OCI-LY1 (cell line): ENCODE data around the gene NOVA1.

Experiments used
- H2AFZ ChIP-seq: fragments of 200-600 bp; sonication (generic), shearing (Covaris generic); 2 replicates; pipeline ENCODE4 v1.6.0; 2014; ENCODE audit warnings: antibody characterized with exemption, mild to moderate bottlenecking, low read length
- H3F3A ChIP-seq: fragments of 200-600 bp; sonication (generic), shearing (Covaris generic); 2 replicates; pipeline ENCODE4 v1.6.0; 2014; ENCODE audit warnings: mild to moderate bottlenecking, antibody characterized with exemption, low read length, moderate library complexity; ENCODE audit not compliant: insufficient read depth
- H3K27ac ChIP-seq: fragments of 200-600 bp; sonication (generic); 2 replicates; pipeline ENCODE4 v1.5.1; 2014; ENCODE audit warnings: low read length, mixed run types, mild to moderate bottlenecking, low read depth; ENCODE audit not compliant: poor library complexity, severe bottlenecking
- H3K27me3 ChIP-seq: fragments of 200-600 bp; sonication (generic); 2 replicates; pipeline ENCODE4 v1.6.0; 2014; ENCODE audit warnings: antibody characterized with exemption, mild to moderate bottlenecking, low read length, moderate library complexity; ENCODE audit not compliant: insufficient read depth
- H3K36me3 ChIP-seq: fragments of 200-600 bp; sonication (generic); 2 replicates; pipeline ENCODE4 v1.6.1; 2014; ENCODE audit warnings: mild to moderate bottlenecking, antibody characterized with exemption, low read length, moderate library complexity, mixed read lengths; ENCODE audit not compliant: insufficient read depth
- H3K4me1 ChIP-seq: fragments of 200-600 bp; sonication (generic); 2 replicates; pipeline ENCODE4 v1.5.1; 2014; ENCODE audit warnings: mild to moderate bottlenecking, low read length, moderate library complexity; ENCODE audit not compliant: insufficient read depth, severe bottlenecking
- H3K4me2 ChIP-seq: fragments of 200-600 bp; sonication (generic), shearing (Covaris generic); 2 replicates; pipeline ENCODE4 v1.6.1; 2014; ENCODE audit warnings: low read length
- H3K4me3 ChIP-seq: fragments of 200-600 bp; sonication (generic); 2 replicates; pipeline ENCODE4 v1.5.1; 2014; ENCODE audit warnings: low read length, low read depth, mild to moderate bottlenecking, mixed read lengths; ENCODE audit not compliant: poor library complexity, severe bottlenecking
- H3K79me2 ChIP-seq: fragments of 200-600 bp; shearing (Covaris generic); 2 replicates; pipeline ENCODE4 v1.6.1; 2016; ENCODE audit warnings: mixed run types, low read length, mixed read lengths; ENCODE audit not compliant: insufficient read depth
- H3K9ac ChIP-seq: fragments of 200-600 bp; sonication (generic), shearing (Covaris generic); 2 replicates; pipeline ENCODE4 v1.6.1; 2014; ENCODE audit warnings: mild to moderate bottlenecking, low read length, mixed read lengths
- H3K9me2 ChIP-seq: fragments of 200-600 bp; sonication (generic), shearing (Covaris generic); 2 replicates; pipeline ENCODE4 v1.6.1; 2014; ENCODE audit warnings: low read depth, mild to moderate bottlenecking, low read length, mixed read lengths
- H3K9me3 ChIP-seq: fragments of 200-600 bp; shearing (Covaris generic); 2 replicates; pipeline ENCODE4 v1.6.1; 2014; ENCODE audit warnings: low read length, mixed read lengths
- H4K20me1 ChIP-seq: fragments of 200-600 bp; sonication (generic), shearing (Covaris generic); 2 replicates; pipeline ENCODE4 v1.6.0; 2016; ENCODE audit warnings: mild to moderate bottlenecking, low read length; ENCODE audit not compliant: insufficient read depth
- EZH2 ChIP-seq: fragments of 200-600 bp; sonication (generic), shearing (Covaris generic); IDR thresholded peaks from 2 replicates; pipeline ENCODE4 v1.8.0; 2017; ENCODE audit warnings: borderline replicate concordance, mixed run types, mild to moderate bottlenecking, antibody characterized with exemption, low read length, moderate library complexity, mixed read lengths
- TF ChIP-seq, protein P1 (sequence below): fragments of 200-600 bp; sonication (generic), shearing (Covaris generic); IDR thresholded peaks from 2 replicates; pipeline ENCODE4 v1.5.1; 2017; ENCODE audit warnings: mild to moderate bottlenecking, antibody characterized with exemption, low read length, moderate library complexity, mixed read lengths

NOVA1 gene

DNA sequence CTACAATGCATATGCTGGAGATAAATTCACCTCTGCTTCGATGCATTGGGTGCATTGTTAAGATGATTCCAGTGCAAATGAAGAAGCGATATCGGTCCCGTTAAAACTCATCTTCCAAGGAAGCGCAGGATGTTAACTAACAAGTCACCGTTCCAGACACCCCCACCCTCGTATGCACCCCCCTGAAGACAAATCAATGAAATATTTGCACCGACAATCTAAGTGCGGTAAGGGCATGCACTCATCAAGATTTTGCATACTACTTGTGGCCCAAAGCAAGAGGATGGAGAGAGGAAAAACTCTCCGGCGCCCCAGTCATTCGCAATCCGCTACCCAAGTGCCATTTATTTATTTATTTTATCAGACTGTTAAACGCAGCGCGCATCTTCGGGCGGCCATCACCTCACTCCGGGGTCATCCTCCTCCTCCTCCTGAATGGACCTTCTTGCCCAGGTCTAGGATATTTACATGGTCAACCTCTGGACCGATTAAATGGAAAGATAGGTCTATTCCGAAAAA, 1.2 kb downstream of the NOVA1 start:
- Histone ChIP-seq H4K20me1 (no peaks in the 10 kb centered on the region), H3K9me2 (no peaks in the 10 kb centered on the region), H3K36me3 (no peaks in the 10 kb centered on the region), H3K27me3 (no peaks in the 10 kb centered on the region), H3K4me2 (no peak overlapping the region), H2AFZ (no peak overlapping the region), H3K9me3 (no peaks in the 10 kb centered on the region), H3K4me3 (no peak overlapping the region), H3F3A (no peaks in the 10 kb centered on the region), H3K27ac (no peak overlapping the region), H3K4me1 (no peaks in the 10 kb centered on the region), H3K9ac (no peak overlapping the region), H3K79me2 (no peaks in the 10 kb centered on the region)
- TF ChIP-seq, protein P1, sequence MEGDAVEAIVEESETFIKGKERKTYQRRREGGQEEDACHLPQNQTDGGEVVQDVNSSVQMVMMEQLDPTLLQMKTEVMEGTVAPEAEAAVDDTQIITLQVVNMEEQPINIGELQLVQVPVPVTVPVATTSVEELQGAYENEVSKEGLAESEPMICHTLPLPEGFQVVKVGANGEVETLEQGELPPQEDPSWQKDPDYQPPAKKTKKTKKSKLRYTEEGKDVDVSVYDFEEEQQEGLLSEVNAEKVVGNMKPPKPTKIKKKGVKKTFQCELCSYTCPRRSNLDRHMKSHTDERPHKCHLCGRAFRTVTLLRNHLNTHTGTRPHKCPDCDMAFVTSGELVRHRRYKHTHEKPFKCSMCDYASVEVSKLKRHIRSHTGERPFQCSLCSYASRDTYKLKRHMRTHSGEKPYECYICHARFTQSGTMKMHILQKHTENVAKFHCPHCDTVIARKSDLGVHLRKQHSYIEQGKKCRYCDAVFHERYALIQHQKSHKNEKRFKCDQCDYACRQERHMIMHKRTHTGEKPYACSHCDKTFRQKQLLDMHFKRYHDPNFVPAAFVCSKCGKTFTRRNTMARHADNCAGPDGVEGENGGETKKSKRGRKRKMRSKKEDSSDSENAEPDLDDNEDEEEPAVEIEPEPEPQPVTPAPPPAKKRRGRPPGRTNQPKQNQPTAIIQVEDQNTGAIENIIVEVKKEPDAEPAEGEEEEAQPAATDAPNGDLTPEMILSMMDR, result no peak
- no peak for TF ChIP-seq EZH2

DNA sequence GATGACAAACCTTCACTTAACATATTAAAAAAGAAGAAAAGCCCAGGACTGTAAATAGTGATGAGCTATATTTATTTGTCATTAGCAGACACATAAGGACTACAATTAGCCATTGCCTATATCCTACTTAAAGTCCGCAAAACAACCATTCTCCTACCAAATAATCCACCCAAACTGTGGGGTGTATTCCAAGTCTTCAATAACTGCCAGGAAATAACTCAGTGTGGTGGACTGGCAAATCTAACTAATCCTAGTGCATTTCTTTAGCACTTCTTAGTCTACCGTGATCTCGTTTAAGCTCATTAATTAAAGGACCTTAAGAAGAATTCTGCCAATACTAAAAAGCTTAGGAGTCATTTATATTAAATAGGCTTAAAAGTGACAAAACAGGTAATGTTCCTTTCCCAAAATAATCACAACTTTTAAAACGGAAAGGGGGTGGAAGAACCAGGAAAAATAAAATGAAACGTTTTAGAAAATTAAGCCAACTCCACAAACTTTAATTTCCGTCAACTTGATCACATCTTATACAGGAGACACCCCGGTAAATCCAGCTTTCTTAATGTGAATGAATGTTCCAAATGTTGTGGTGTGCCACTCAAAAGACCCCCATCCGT, 1.8 kb downstream of the NOVA1 start:
- no peak overlapping the region for H3K4me2 ChIP-seq
- H3K9ac ChIP-seq, result no peak overlapping the region
- H3K4me3 ChIP-seq, result no peak overlapping the region
- no peaks in the 10 kb centered on the region for H3K9me2 ChIP-seq
- no peaks in the 10 kb centered on the region for H3K9me3 ChIP-seq
- no peak overlapping the region for H3K27ac ChIP-seq
- no peak overlapping the region for H2AFZ ChIP-seq
- no peaks in the 10 kb centered on the region for H4K20me1 ChIP-seq
- no peaks in the 10 kb centered on the region for H3F3A ChIP-seq
- H3K27me3 ChIP-seq, result no peaks in the 10 kb centered on the region
- no peaks in the 10 kb centered on the region for H3K79me2 ChIP-seq
- H3K4me1 ChIP-seq, result no peaks in the 10 kb centered on the region
- TF ChIP-seq, protein P1, result no peak
- no peak for TF ChIP-seq EZH2
- no peaks in the 10 kb centered on the region for H3K36me3 ChIP-seq

DNA sequence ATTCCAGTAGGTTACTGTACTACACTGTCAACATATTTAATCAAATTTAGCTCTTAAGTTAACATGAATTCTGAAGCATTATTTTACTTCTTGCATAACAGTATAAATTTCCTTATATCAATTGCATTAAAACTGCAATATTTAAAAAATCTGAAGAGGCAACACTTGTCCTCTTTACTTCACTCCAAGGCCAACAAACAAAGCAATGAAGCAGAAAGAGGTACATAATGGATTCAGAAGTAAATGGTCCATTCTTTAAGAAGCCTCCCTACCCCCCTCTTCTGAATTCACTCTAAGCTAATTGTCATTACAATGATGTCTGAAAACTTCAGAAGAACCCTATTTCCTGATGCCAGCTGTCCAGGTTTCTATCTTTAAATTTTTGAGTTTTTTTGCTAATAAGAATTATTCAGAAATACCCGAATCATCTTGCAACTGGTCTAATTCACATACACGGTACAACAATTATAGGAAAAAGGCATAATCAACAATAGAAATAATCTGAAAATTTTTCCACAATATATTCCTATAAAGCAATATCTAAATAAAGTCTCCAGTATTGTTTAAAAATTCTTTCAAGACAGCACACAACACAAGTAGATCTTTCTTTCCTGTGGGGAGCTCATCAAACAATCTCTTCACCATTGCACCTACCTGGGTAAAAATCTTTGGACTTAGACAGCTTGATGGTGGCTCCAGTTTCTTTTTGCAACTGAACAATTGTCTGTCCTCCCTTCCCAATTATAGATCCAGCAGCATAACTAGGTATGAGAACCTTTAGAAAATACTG, 2.9 kb downstream of the NOVA1 start:
- Histone ChIP-seq H3K27ac (no peak overlapping the region), H3K9me2 (no peaks in the 10 kb centered on the region), H3K9me3 (no peaks in the 10 kb centered on the region), H3K9ac (no peak overlapping the region), H2AFZ (no peak overlapping the region), H3K4me2 (no peak overlapping the region), H3F3A (no peaks in the 10 kb centered on the region), H3K27me3 (no peaks in the 10 kb centered on the region), H4K20me1 (no peaks in the 10 kb centered on the region), H3K4me1 (no peaks in the 10 kb centered on the region), H3K36me3 (no peaks in the 10 kb centered on the region), H3K4me3 (no peak overlapping the region), H3K79me2 (no peaks in the 10 kb centered on the region)
- no peak for TF ChIP-seq EZH2
- TF ChIP-seq, protein P1, result no peak
